Amniotic epithelial cell (primary cell): ENCODE measurements around the gene LRRK1.

ENCODE experiments used
- DNase-seq: peaks from one replicate; pipeline ENCODE4 v3.0.0-alpha.2; 2010; ENCODE audit warnings: low read depth

Gene LRRK1

GRCh38 chr15:101006931-101007691 is 88.0 kb downstream of the LRRK1 start:
- DNase-seq = peak; percentile 58

GRCh38 chr15:101008158-101009139 is 89.3 kb downstream of the LRRK1 start:
- peak; percentile 77 for DNase-seq

GRCh38 chr15:101009176-101009575 is 90.0 kb downstream of the LRRK1 start:
- DNase-seq = no peak

- no peak for DNase-seq
Observed at GRCh38 chr15:101010781-101011180, 91.6 kb downstream of the LRRK1 start.

GRCh38 chr15:101012326-101013200 is 93.4 kb downstream of the LRRK1 start:
- DNase-seq = no peak

- no peak for DNase-seq
Observed at GRCh38 chr15:101013201-101013550, 94.0 kb downstream of the LRRK1 start.

GRCh38 chr15:101013769-101014675 is 94.9 kb downstream of the LRRK1 start:
- no peak for DNase-seq

- peak; percentile 61 for DNase-seq
Observed at GRCh38 chr15:101014921-101015841, 96.0 kb downstream of the LRRK1 start.

- DNase-seq = no peak
Observed at GRCh38 chr15:101016581-101016980, 97.4 kb downstream of the LRRK1 start.

- DNase-seq = no peak
Observed at GRCh38 chr15:101017093-101017754, 98.1 kb downstream of the LRRK1 start.

- DNase-seq = peak; percentile 81
Observed at GRCh38 chr15:101018016-101018415, 98.9 kb downstream of the LRRK1 start.

- DNase-seq = no peak
Observed at GRCh38 chr15:101018450-101018849, 99.3 kb downstream of the LRRK1 start.

- DNase-seq = no peak
Observed at GRCh38 chr15:101019366-101019896, 100.3 kb downstream of the LRRK1 start.

- DNase-seq = no peak
Observed at GRCh38 chr15:101020451-101020850, 101.3 kb downstream of the LRRK1 start.

- DNase-seq = no peak
Observed at GRCh38 chr15:101020945-101021344, 101.8 kb downstream of the LRRK1 start.

GRCh38 chr15:101022306-101022705 is 103.1 kb downstream of the LRRK1 start:
- no peak for DNase-seq

- DNase-seq = no peak
Observed at GRCh38 chr15:101022876-101023275, 103.7 kb downstream of the LRRK1 start.

- DNase-seq = peak; percentile 44
Observed at GRCh38 chr15:101023501-101024072, 104.4 kb downstream of the LRRK1 start.
